ENCODE results near the gene OR56A4.

Gene OR56A4

DNA sequence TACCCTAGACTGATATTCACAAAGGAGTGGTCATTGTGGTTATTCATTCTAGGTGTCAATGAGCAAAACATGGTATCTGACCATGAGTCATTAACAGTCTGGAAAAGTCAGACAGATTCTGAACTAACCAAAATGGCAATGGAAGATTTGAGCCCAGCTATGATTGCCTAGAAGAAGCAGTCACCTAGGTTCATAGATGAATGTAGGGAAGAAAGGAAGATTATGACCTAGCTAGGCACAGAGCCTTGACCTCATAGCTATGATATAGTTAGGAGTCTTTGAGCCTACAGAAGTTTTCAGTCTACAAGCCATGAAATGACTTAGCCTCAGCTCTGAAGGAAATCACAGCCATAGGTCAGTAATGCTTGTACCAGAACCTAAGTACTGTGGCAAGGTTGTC, 351 bp downstream of the OR56A4 start:
- no peaks in the 10 kb centered on the region for H3K4me1 ChIP-seq (ENCODE audit: control insufficient read depth, insufficient read depth, low read length, poor library complexity, severe bottlenecking)
- H3K36me3 ChIP-seq (ENCODE audit: control insufficient read depth, insufficient read depth, low read length) = no peaks in the 10 kb centered on the region
- no peak for DNase-seq
- H3K27me3 ChIP-seq (replicated peaks; ENCODE audit: control insufficient read depth, insufficient read depth, low read length, poor library complexity, severe bottlenecking) = no peaks in the 10 kb centered on the region
- no peak overlapping the region for H3K27ac ChIP-seq (ENCODE audit: insufficient read depth, low read length, poor library complexity, severe bottlenecking)
- H3K4me3 ChIP-seq (ENCODE audit: insufficient read depth, low read depth, low read length, poor library complexity, severe bottlenecking) = no peak overlapping the region
- H3K9me3 ChIP-seq (ENCODE audit: control insufficient read depth, low read length) = no peaks in the 10 kb centered on the region

- Histone ChIP-seq H3K36me3 (ENCODE audit: control insufficient read depth, insufficient read depth, low read length) (no peaks in the 10 kb centered on the region), H3K27ac (ENCODE audit: insufficient read depth, low read length, poor library complexity, severe bottlenecking) (no peak overlapping the region), H3K4me3 (ENCODE audit: insufficient read depth, low read depth, low read length, poor library complexity, severe bottlenecking) (no peak overlapping the region), H3K4me1 (ENCODE audit: control insufficient read depth, insufficient read depth, low read length, poor library complexity, severe bottlenecking) (no peaks in the 10 kb centered on the region), H3K27me3 (replicated peaks; ENCODE audit: control insufficient read depth, insufficient read depth, low read length, poor library complexity, severe bottlenecking) (no peaks in the 10 kb centered on the region), H3K9me3 (ENCODE audit: control insufficient read depth, low read length) (no peaks in the 10 kb centered on the region)
- no peak for DNase-seq
Measured at GRCh38 chr11:6002202-6002699, 4.5 kb downstream of the OR56A4 start.

GRCh38 chr11:5994791-5995190, 12.0 kb downstream of the OR56A4 start:
- no peaks in the 10 kb centered on the region for H3K36me3 ChIP-seq (ENCODE audit: control insufficient read depth, insufficient read depth, low read length)
- H3K4me1 ChIP-seq (ENCODE audit: control insufficient read depth, insufficient read depth, low read length, poor library complexity, severe bottlenecking) = no peaks in the 10 kb centered on the region
- DNase-seq = no peak
- H3K27me3 ChIP-seq (replicated peaks; ENCODE audit: control insufficient read depth, insufficient read depth, low read length, poor library complexity, severe bottlenecking) = no peaks in the 10 kb centered on the region
- H3K9me3 ChIP-seq (ENCODE audit: control insufficient read depth, low read length) = no peaks in the 10 kb centered on the region
- no peak overlapping the region for H3K27ac ChIP-seq (ENCODE audit: insufficient read depth, low read length, poor library complexity, severe bottlenecking)
- H3K4me3 ChIP-seq (ENCODE audit: insufficient read depth, low read depth, low read length, poor library complexity, severe bottlenecking) = no peak overlapping the region

- no peaks in the 10 kb centered on the region for H3K4me1 ChIP-seq (ENCODE audit: control insufficient read depth, insufficient read depth, low read length, poor library complexity, severe bottlenecking)
- H3K27ac ChIP-seq (ENCODE audit: insufficient read depth, low read length, poor library complexity, severe bottlenecking) = no peak overlapping the region
- H3K27me3 ChIP-seq (replicated peaks; ENCODE audit: control insufficient read depth, insufficient read depth, low read length, poor library complexity, severe bottlenecking) = no peaks in the 10 kb centered on the region
- H3K4me3 ChIP-seq (ENCODE audit: insufficient read depth, low read depth, low read length, poor library complexity, severe bottlenecking) = no peak overlapping the region
- DNase-seq = no peak
- no peaks in the 10 kb centered on the region for H3K36me3 ChIP-seq (ENCODE audit: control insufficient read depth, insufficient read depth, low read length)
- H3K9me3 ChIP-seq (ENCODE audit: control insufficient read depth, low read length) = no peaks in the 10 kb centered on the region
Measured at GRCh38 chr11:5992604-5993251, 14.0 kb downstream of the OR56A4 start.

DNA sequence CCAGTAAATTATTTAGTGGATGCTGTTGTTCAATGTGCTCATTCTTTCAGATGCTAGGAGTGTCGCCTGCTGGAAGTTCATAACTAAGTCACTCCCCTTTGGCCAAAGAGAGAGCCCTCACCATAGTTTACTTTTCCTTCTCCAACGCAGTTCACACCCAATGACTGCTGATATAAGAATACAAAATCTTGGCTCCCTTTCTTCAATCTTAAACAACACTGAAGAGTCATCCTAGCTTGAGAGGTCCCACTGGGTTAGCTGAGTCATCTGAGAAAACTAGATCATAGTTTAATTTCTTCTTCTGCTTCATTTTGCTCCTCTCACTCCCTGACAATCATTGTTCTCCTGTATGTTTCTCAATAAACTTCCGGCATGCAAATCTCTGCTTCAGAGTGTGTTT, 14.6 kb downstream of the OR56A4 start:
- no peak for DNase-seq
- Histone ChIP-seq H3K27ac (ENCODE audit: insufficient read depth, low read length, poor library complexity, severe bottlenecking) (no peak overlapping the region), H3K9me3 (ENCODE audit: control insufficient read depth, low read length) (no peaks in the 10 kb centered on the region), H3K27me3 (replicated peaks; ENCODE audit: control insufficient read depth, insufficient read depth, low read length, poor library complexity, severe bottlenecking) (no peaks in the 10 kb centered on the region), H3K4me3 (ENCODE audit: insufficient read depth, low read depth, low read length, poor library complexity, severe bottlenecking) (no peak overlapping the region), H3K36me3 (ENCODE audit: control insufficient read depth, insufficient read depth, low read length) (no peaks in the 10 kb centered on the region), H3K4me1 (ENCODE audit: control insufficient read depth, insufficient read depth, low read length, poor library complexity, severe bottlenecking) (no peaks in the 10 kb centered on the region)

GRCh38 chr11:5989203-5989602, 17.5 kb downstream of the OR56A4 start:
- Histone ChIP-seq H3K9me3 (ENCODE audit: control insufficient read depth, low read length) (no peaks in the 10 kb centered on the region), H3K4me1 (ENCODE audit: control insufficient read depth, insufficient read depth, low read length, poor library complexity, severe bottlenecking) (no peaks in the 10 kb centered on the region), H3K27me3 (replicated peaks; ENCODE audit: control insufficient read depth, insufficient read depth, low read length, poor library complexity, severe bottlenecking) (no peaks in the 10 kb centered on the region), H3K27ac (ENCODE audit: insufficient read depth, low read length, poor library complexity, severe bottlenecking) (no peak overlapping the region), H3K4me3 (ENCODE audit: insufficient read depth, low read depth, low read length, poor library complexity, severe bottlenecking) (no peak overlapping the region), H3K36me3 (ENCODE audit: control insufficient read depth, insufficient read depth, low read length) (no peaks in the 10 kb centered on the region)
- DNase-seq = no peak

- Histone ChIP-seq H3K27me3 (replicated peaks; ENCODE audit: control insufficient read depth, insufficient read depth, low read length, poor library complexity, severe bottlenecking) (no peaks in the 10 kb centered on the region), H3K36me3 (ENCODE audit: control insufficient read depth, insufficient read depth, low read length) (no peaks in the 10 kb centered on the region), H3K4me1 (ENCODE audit: control insufficient read depth, insufficient read depth, low read length, poor library complexity, severe bottlenecking) (no peaks in the 10 kb centered on the region), H3K9me3 (ENCODE audit: control insufficient read depth, low read length) (no peaks in the 10 kb centered on the region), H3K4me3 (ENCODE audit: insufficient read depth, low read depth, low read length, poor library complexity, severe bottlenecking) (no peak within 1 kb of the TSS), H3K27ac (ENCODE audit: insufficient read depth, low read length, poor library complexity, severe bottlenecking) (no peak within 1 kb of the TSS)
- DNase-seq = no peak
Measured at GRCh38 chr11:5986885-5987284, 19.9 kb downstream of the OR56A4 start, which contains the start of gene OR52L1. Gene OR52L1, minus strand, starts transcription at chr11:5986985. Its CDS starts 55 bp downstream, at chr11:5986930.

GRCh38 chr11:5983443-5983842, 23.3 kb downstream of the OR56A4 start:
- Histone ChIP-seq H3K4me3 (ENCODE audit: insufficient read depth, low read depth, low read length, poor library complexity, severe bottlenecking) (no peak overlapping the region), H3K36me3 (ENCODE audit: control insufficient read depth, insufficient read depth, low read length) (no peaks in the 10 kb centered on the region), H3K27me3 (replicated peaks; ENCODE audit: control insufficient read depth, insufficient read depth, low read length, poor library complexity, severe bottlenecking) (no peaks in the 10 kb centered on the region), H3K9me3 (ENCODE audit: control insufficient read depth, low read length) (no peaks in the 10 kb centered on the region), H3K27ac (ENCODE audit: insufficient read depth, low read length, poor library complexity, severe bottlenecking) (no peak overlapping the region), H3K4me1 (ENCODE audit: control insufficient read depth, insufficient read depth, low read length, poor library complexity, severe bottlenecking) (no peaks in the 10 kb centered on the region)
- no peak for DNase-seq

DNA sequence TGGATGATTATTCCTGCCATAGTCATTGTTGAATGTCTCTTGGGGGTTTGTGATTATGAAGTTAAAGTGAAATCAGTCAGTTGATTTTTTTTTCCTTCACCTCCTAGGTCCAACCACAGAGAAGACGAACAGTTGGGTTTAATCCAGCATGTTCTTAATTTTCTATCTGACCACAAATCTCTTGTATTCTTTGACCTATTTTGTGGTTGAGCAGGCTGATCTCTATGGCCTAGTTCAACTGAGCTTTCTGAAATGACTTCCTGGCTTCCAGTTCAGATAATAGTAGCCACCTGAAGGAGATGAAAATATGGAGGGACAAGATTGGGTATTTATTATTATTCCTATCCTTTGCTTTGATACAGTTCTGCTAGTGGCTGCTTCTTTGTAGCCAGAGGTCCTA, 33.2 kb downstream of the OR56A4 start:
- Histone ChIP-seq H3K27me3 (replicated peaks; ENCODE audit: control insufficient read depth, insufficient read depth, low read length, poor library complexity, severe bottlenecking) (no peaks in the 10 kb centered on the region), H3K27ac (ENCODE audit: insufficient read depth, low read length, poor library complexity, severe bottlenecking) (no peak overlapping the region), H3K4me1 (ENCODE audit: control insufficient read depth, insufficient read depth, low read length, poor library complexity, severe bottlenecking) (no peaks in the 10 kb centered on the region), H3K36me3 (ENCODE audit: control insufficient read depth, insufficient read depth, low read length) (no peaks in the 10 kb centered on the region), H3K9me3 (ENCODE audit: control insufficient read depth, low read length) (no peaks in the 10 kb centered on the region), H3K4me3 (ENCODE audit: insufficient read depth, low read depth, low read length, poor library complexity, severe bottlenecking) (no peak overlapping the region)
- DNase-seq = no peak

DNA sequence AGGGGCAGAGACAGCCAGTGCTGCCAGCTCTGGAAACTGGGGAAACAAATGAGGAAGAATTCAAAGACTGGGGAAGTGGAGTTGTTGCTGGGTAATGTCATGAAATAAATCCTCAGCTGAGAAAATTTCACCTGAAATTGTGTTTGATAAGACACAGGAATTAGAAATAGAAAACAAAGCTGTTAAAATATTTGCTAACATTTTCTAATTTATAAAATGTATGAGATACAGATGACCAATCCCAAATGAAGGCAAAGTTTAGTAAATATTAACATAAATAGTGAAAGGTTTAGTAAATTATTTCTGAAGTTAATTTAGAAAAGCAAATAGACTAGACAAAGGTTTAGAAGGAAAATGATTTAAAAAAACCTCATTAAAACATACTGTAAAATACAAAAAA, 38.4 kb downstream of the OR56A4 start, which contains the start of gene OR56A5:
TSS of gene OR56A5 (minus strand) at position 101 of the 400 bp plus-strand sequence. CDS start at position 101, 0 bp downstream.
- Histone ChIP-seq H3K27me3 (replicated peaks; ENCODE audit: control insufficient read depth, insufficient read depth, low read length, poor library complexity, severe bottlenecking) (no peaks in the 10 kb centered on the region), H3K4me3 (ENCODE audit: insufficient read depth, low read depth, low read length, poor library complexity, severe bottlenecking) (no peak within 1 kb of the TSS), H3K27ac (ENCODE audit: insufficient read depth, low read length, poor library complexity, severe bottlenecking) (no peak within 1 kb of the TSS), H3K4me1 (ENCODE audit: control insufficient read depth, insufficient read depth, low read length, poor library complexity, severe bottlenecking) (no peaks in the 10 kb centered on the region), H3K36me3 (ENCODE audit: control insufficient read depth, insufficient read depth, low read length) (no peaks in the 10 kb centered on the region), H3K9me3 (ENCODE audit: control insufficient read depth, low read length) (no peaks in the 10 kb centered on the region)
- no peak for DNase-seq
